MM.1S (cell line): ENCODE measurements around the gene EMP3.

Experiments
- EZH2 ChIP-seq: fragments of 300-600 bp; sonication (generic); optimal IDR thresholded peaks from 2 replicates; pipeline ENCODE3; 2017; ENCODE audit warnings: low read depth, mild to moderate bottlenecking, antibody characterized with exemption, low read length, mixed read lengths
- EZH2phosphoT487 ChIP-seq: fragments of 300-600 bp; sonication (generic); IDR thresholded peaks from 2 replicates; pipeline ENCODE4 v1.6.1; 2018; ENCODE audit warnings: antibody characterized with exemption, low read length
- TF ChIP-seq, protein P1 (sequence below): fragments of 300-600 bp; sonication (generic); IDR thresholded peaks from 2 replicates; pipeline ENCODE4 v1.5.1; 2016; ENCODE audit warnings: antibody characterized with exemption, low read length, mixed read lengths

DNA sequence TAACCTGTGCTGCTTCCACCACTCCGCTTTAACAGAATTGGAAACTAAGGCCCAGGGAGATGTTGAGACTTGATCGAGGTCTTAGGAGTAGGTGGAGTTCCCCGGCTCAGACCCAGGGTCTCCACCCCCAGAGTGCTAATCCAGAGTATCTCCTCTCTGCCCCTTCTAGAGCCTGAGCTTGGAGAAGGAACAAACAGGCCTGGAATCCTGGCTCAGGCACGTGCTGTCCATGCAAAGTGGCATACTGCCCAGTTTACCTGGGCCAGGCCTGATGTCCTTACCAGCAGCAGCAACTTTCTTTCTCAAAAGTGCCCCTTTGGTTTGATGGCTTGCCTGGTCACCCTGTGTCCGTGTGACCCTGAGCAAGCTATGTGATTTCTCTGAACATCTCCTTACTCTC is 42.5 kb downstream of the EMP3 start:
- TF ChIP-seq, protein P1, sequence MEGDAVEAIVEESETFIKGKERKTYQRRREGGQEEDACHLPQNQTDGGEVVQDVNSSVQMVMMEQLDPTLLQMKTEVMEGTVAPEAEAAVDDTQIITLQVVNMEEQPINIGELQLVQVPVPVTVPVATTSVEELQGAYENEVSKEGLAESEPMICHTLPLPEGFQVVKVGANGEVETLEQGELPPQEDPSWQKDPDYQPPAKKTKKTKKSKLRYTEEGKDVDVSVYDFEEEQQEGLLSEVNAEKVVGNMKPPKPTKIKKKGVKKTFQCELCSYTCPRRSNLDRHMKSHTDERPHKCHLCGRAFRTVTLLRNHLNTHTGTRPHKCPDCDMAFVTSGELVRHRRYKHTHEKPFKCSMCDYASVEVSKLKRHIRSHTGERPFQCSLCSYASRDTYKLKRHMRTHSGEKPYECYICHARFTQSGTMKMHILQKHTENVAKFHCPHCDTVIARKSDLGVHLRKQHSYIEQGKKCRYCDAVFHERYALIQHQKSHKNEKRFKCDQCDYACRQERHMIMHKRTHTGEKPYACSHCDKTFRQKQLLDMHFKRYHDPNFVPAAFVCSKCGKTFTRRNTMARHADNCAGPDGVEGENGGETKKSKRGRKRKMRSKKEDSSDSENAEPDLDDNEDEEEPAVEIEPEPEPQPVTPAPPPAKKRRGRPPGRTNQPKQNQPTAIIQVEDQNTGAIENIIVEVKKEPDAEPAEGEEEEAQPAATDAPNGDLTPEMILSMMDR, result no peak
- TF ChIP-seq EZH2phosphoT487 (no peak), EZH2 (no peak)
